Esophagus (tissue), 2 donors: ENCODE results near the gene CASS4. TPM values are rescaled to one million over a fixed set of nuclear protein-coding genes. Genes with fewer than 3 reads are reported as not detected.
"Not testable (repeated sequence)": the region's sequence is repeated elsewhere in the genome, so short reads cannot be mapped to it uniquely, and the experiment has no call there.

Experiments used
- H3K27ac ChIP-seq, 2 donors: one replicate each; pipeline ENCODE4 v1.5.1; 2013; ENCODE audit warnings: low read depth in 2 of 2, mild to moderate bottlenecking in 2 of 2, inconsistent platforms in 1 of 2, low read length in 1 of 2, moderate library complexity in 1 of 2
- H3K27me3 ChIP-seq, 2 donors: one replicate each; pipeline ENCODE4 v1.6.1; 2013; ENCODE audit warnings: low read length in 2 of 2, control low read depth in 1 of 2, mild to moderate bottlenecking in 1 of 2; ENCODE audit not compliant: insufficient read depth in 2 of 2, control insufficient read depth in 1 of 2
- H3K36me3 ChIP-seq, 2 donors: one replicate each; pipeline ENCODE4 v1.6.1; 2013; ENCODE audit warnings: low read length in 1 of 2; ENCODE audit not compliant: control insufficient read depth in 2 of 2, insufficient read depth in 2 of 2
- H3K4me1 ChIP-seq, 2 donors: one replicate each; pipeline ENCODE4 v1.6.1; 2013; ENCODE audit warnings: low read length in 1 of 2; ENCODE audit not compliant: control insufficient read depth in 2 of 2, insufficient read depth in 2 of 2
- H3K4me3 ChIP-seq, 2 donors: one replicate each; pipeline ENCODE4 v1.5.1; 2013; ENCODE audit warnings: low read length in 2 of 2, mild to moderate bottlenecking in 2 of 2, low read depth in 1 of 2, moderate library complexity in 1 of 2
- H3K9me3 ChIP-seq, 2 donors: one replicate each; pipeline ENCODE4 v1.6.1; 2013; ENCODE audit warnings: mild to moderate bottlenecking in 2 of 2, low read depth in 1 of 2, low read length in 1 of 2, moderate library complexity in 1 of 2; ENCODE audit not compliant: control insufficient read depth in 2 of 2, insufficient read depth in 1 of 2
- WGBS, 2 donors: extraction: QIAGEN DNeasy Blood & Tissue Kit; methylation state at CpG; one replicate each; pipeline ENCODE4 v1.1.7; 2013; 5-methylcytosine and 5-hydroxymethylcytosine counted together
- polyA plus RNA-seq, 2 donors: library from polyadenylated mRNA; stranded (reverse); fragments of 200-250 nt; gene quantifications; one replicate each; pipeline ENCODE4 v1.2.3, GENCODE V29; 2013
- donor health status: healthy with polysubstance abuse.
- donor health status: Bipolar disorder and iron deficiency.

CASS4 gene
- polyA plus RNA-seq, 2 donors = 0.18 to 0.22 TPM

DNA sequence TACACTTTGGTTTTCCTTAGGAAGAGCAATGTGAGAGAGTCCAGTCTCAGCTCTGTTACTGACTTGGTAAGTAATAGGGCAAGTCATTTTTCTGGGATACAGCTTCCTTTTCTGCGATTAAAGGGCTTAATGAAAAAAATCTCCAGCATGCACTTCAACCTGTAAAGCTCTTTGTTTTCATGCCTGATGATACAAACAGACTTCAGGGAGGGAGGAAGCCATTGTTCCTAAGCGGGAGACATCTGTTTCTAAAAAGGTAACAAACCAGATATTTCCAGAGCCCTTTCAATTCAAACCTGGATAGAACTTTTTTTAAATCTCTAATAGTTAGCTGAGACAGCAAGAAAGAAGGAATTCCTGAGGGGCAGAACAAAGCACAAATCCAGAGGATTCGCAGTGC lies 5.2 kb upstream of the CASS4 start:
- WGBS, 2 donors = 91% methylated on average over 3 of the region's 3 CpGs
- H3K9me3 ChIP-seq = no peaks in the 10 kb centered on the region
- peaks cover 10 to 12% of the 10 kb centered on the region in 2 donors for H3K36me3 ChIP-seq
- H3K4me1 ChIP-seq = peaks cover 0 to 2% of the 10 kb centered on the region in 2 donors
- H3K27ac ChIP-seq = no peak overlapping the region
- H3K27me3 ChIP-seq = no peaks in the 10 kb centered on the region
- H3K4me3 ChIP-seq = no peak overlapping the region

DNA sequence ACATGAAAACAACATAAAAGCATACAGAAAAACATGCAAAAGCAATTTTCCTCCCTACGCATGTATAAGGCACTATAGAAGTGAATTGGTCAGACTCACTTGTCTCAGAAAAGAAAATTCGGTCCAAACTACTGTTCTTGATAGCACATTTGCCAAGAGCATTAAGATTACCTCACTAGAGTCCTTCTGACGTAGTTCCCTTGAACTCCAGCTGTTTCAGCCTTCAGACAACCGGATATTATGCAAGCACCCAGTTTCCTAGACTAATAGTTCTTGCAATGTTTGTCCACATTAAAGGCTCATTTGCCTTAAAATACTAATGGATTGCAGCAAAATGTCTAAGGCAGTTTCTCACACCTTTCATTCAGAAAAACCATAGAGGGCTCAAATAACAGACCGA lies 2.5 kb upstream of the CASS4 start:
- Histone ChIP-seq H3K9me3 (no peaks in the 10 kb centered on the region), H3K4me3 (no peak overlapping the region), H3K27ac (no peak overlapping the region), H3K27me3 (no peaks in the 10 kb centered on the region), H3K4me1 (no peaks in the 10 kb centered on the region), H3K36me3 (peaks cover 5% of the 10 kb centered on the region in 2 donors)
- WGBS, 2 donors = 86 to 87% methylated on average over 5 of the region's 5 CpGs

DNA sequence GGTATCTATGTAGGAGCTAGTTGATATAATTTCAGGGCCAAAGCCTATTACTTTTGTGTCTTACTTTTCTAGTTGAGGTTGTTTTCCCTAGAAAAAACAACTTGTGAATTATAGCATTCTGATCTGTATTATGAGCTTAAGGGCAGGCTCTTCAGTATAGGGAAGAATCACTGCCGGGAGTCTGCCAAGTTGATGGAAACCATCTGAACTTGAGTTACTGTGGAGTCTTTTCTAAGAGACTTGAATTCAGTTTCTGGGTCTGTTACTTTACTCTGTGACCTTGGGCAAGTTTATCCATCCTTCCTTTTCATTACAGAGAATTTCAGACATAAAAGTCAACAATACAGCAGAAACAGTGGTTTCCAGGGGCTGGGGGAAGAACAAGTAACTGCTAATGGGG lies 2.1 kb upstream of the CASS4 start:
- WGBS, 2 donors = 36 to 82% methylated on average over 1 of the region's 1 CpG
- H3K9me3 ChIP-seq = no peaks in the 10 kb centered on the region
- peaks cover 5% of the 10 kb centered on the region in 2 donors for H3K36me3 ChIP-seq
- H3K27ac ChIP-seq = no peak overlapping the region
- H3K4me1 ChIP-seq = no peaks in the 10 kb centered on the region
- no peak overlapping the region for H3K4me3 ChIP-seq
- H3K27me3 ChIP-seq = no peaks in the 10 kb centered on the region

DNA sequence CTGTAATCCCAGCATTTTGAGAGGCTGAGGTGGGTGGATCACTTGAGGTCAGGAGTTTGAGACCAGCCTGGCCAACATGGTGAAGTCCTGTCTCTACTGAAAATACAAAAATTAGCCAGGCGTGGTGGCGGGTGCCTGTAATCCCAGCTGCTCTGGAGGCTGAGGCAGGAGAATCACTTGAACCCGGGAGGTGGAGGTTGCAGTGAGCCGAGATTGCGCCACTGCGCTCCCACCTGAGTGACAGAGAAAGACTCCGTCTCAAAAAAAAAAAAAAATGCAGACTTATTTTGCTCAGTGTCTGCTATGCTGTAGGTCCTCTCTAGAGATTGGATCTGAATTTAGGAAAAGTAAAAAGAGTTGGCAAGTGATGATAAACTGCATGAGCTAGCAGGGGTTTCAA lies 773 bp upstream of the CASS4 start:
- H3K9me3 ChIP-seq, H3K4me1 ChIP-seq, H3K27ac ChIP-seq, H3K4me3 ChIP-seq, H3K27me3 ChIP-seq, H3K36me3 ChIP-seq: not testable (repeated sequence)
- WGBS, 2 donors = 94 to 95% methylated on average over 7 of the region's 7 CpGs

DNA sequence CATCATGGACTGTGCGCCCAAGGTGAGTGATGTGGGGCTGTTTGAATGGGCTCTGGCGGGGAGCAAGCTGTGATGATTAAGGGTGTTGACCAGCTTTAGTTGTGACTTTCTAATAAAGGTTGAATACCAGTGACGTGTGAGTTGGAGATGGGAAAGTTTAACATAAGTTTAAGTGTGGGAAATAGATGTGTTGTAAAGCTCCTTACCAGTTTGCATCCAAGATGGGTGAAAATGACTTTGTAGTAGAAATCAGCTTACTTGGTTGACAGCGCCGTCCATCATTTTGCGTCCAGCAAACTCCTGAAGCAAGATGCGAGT lies 372 bp downstream of the CASS4 start:
- H3K9me3 ChIP-seq = no peaks in the 10 kb centered on the region
- 86 to 89% methylated on average over 7 of the region's 7 CpGs for WGBS, 2 donors
- H3K36me3 ChIP-seq = peaks cover 1 to 2% of the 10 kb centered on the region in 2 donors
- peak overlapping the region; percentile 40 to 62 for H3K27ac ChIP-seq
- H3K4me3 ChIP-seq = peak overlapping the region; percentile 4 to 18
- no peaks in the 10 kb centered on the region for H3K27me3 ChIP-seq
- no peaks in the 10 kb centered on the region for H3K4me1 ChIP-seq

DNA sequence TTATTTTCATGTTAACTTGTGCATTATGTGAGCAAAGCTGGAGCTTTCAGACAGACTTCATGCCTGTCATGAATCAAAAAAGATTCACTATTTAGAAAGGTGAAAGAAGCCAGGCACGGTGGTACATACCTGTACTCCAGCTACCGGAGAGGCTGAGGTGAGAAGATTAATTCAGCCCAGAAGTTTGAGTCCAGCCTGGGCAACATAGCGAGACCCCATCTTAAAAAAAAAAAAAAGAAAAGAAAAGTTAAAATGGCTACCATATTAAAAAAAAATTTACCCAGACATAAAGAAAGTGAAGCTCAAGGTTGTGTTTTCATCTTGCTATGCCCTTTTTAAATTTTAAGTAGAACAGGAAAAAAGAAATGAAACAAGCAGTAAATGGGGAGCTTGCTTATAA lies 889 bp downstream of the CASS4 start:
- H3K27ac ChIP-seq = no peak overlapping the region
- H3K4me3 ChIP-seq = no peak overlapping the region
- H3K9me3 ChIP-seq = no peaks in the 10 kb centered on the region
- no peaks in the 10 kb centered on the region for H3K36me3 ChIP-seq
- H3K27me3 ChIP-seq = no peaks in the 10 kb centered on the region
- WGBS, 2 donors = 92 to 98% methylated on average over 3 of the region's 3 CpGs
- no peaks in the 10 kb centered on the region for H3K4me1 ChIP-seq

DNA sequence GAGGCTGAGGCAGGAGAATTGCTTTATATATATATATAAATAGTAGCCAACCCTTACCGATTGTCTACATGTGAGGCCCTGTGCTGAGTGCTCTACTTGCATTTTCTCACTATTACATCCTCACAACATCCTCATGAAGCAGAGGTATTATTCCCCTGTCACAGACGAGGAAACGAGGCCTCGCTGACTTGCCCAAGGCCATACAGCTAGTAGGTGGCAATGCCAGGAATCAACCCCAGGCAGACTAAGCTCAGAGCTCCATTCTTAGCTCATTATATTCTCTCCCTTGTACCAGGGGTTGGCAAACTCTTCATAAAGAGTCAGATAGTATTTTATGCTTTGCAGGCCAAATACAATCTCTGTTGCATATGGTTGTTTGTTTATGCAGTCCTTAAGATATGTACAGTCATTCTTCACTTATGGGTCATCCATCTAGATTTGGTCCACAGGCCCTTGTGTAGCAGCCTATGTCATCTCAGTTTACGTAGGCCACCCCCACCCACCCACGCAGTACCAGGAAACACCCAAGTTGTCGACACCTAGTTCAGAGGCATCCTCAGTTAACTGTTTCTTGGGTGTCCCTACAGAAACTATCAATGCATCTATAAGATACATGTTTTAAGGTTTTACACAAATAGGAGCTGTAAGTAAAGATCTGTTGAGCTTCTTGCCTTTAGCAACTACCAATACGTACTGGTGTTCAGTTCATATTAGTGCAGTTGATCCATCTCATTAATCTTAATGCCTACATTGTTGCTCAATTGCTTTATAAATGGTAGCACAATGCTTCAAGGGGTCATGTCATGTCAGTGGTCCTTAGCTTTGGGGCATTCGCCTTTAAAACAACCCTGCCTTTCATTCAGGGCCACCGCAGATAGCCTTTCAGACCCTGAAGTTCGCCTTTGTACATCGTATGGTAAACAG lies 3.0 kb downstream of the CASS4 start:
- no peak overlapping the region for H3K4me3 ChIP-seq
- H3K9me3 ChIP-seq = no peaks in the 10 kb centered on the region
- WGBS, 2 donors = 78 to 84% methylated on average over 12 of the region's 12 CpGs
- no peaks in the 10 kb centered on the region for H3K4me1 ChIP-seq
- no peak overlapping the region for H3K27ac ChIP-seq
- H3K27me3 ChIP-seq = no peaks in the 10 kb centered on the region
- H3K36me3 ChIP-seq = no peaks in the 10 kb centered on the region

DNA sequence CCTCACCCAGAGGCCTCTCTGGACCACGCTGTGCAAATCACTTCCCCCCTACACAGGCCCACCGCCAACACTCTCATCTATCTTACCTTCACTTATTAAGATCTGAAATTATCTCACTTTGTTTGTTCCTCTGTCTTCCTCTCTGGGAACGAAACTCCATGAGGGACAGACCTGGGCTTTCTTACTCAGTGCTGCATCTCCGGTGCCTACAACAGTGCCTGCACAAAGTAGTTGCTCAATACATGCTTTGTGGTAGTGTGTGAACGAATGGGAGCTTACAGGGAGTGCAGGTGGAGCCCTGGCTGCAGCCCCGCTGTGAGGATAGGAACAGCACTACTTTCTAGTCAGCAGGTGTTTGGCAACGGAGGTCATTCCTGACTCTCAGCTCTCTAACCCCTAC lies 5.3 kb downstream of the CASS4 start:
- Histone ChIP-seq H3K9me3 (no peaks in the 10 kb centered on the region), H3K27ac (no peak overlapping the region), H3K36me3 (no peaks in the 10 kb centered on the region), H3K4me3 (no peak overlapping the region), H3K4me1 (no peaks in the 10 kb centered on the region), H3K27me3 (no peaks in the 10 kb centered on the region)
- WGBS, 2 donors = 94 to 97% methylated on average over 7 of the region's 7 CpGs

DNA sequence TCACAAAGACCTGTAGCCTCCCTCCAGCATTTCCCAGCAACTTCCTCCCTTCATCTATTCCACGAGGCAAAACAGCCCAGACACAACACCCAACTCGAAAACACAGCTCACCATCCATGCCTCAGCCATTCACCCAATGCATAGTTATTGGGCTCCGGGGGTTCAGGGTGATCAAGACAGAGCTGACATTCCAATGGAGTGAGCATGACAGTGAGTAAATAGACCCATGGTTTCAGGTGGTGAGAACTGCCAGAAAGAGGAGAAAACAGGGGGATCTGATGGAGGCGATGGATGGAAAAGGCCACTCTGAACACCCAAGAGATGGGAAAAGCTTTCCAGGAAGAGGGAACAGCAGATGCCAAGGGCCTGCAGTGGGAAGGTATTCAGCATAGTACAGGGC lies 5.9 kb downstream of the CASS4 start:
- Histone ChIP-seq H3K4me3 (no peak overlapping the region), H3K27ac (peak overlapping the region in 1 of 2 donors; percentile 28), H3K36me3 (no peaks in the 10 kb centered on the region), H3K27me3 (no peaks in the 10 kb centered on the region), H3K4me1 (peaks cover 0 to 2% of the 10 kb centered on the region in 2 donors), H3K9me3 (no peaks in the 10 kb centered on the region)
- 83 to 88% methylated on average over 4 of the region's 4 CpGs for WGBS, 2 donors

DNA sequence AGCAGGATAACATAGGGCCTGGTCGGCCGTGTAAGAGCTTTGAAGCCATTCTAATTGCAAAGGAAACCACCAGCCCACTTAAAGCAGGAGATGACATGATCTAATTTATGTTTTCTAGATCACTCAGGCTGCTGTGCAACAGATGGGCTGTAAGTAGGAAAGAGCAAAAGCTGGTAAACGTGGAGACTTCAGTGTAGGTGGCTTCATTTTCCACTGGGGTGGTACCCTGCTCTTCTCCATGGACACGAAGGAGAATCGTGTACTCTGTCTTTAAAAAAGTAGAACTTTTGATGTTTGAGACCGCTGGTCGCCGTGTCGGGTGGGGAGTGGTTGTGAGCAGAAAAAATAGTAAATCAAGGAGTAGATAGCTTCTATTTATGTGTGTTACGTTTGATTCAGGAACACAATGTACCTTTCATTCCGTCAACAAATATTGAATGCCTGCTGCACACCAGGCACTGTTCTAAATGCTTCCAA lies 6.4 kb downstream of the CASS4 start:
- Histone ChIP-seq H3K4me3 (no peak overlapping the region), H3K36me3 (no peaks in the 10 kb centered on the region)
- WGBS, 2 donors = 69 to 72% methylated on average over 11 of the region's 11 CpGs

More for the DNA sequence above, 6.4 kb downstream of the CASS4 start:
- peak overlapping the region; percentile 28 to 53 for H3K27ac ChIP-seq
- peaks cover 0 to 2% of the 10 kb centered on the region in 2 donors for H3K4me1 ChIP-seq
- no peaks in the 10 kb centered on the region for H3K9me3 ChIP-seq
- H3K27me3 ChIP-seq = no peaks in the 10 kb centered on the region
